ENCODE results near the gene GLS2.
"Not testable (repeated sequence)": the region's sequence is repeated elsewhere in the genome, so short reads cannot be mapped to it uniquely, and the experiment has no call there.

The GLS2 gene

GRCh38 chr12:56457817-56458216, 30.1 kb downstream of the GLS2 start:
- Histone ChIP-seq H3K9ac (ENCODE audit: low read length) (no peak overlapping the region), H3K27me3 (ENCODE audit: control insufficient read depth, insufficient read depth, low read length) (peaks cover 18% of the 10 kb centered on the region), H3K4me1 (ENCODE audit: control insufficient read depth, insufficient read depth, low read length) (peaks cover 10% of the 10 kb centered on the region), H3K9me3 (ENCODE audit: control insufficient read depth, low read length) (no peaks in the 10 kb centered on the region), H3K4me3 (ENCODE audit: low read length) (no peak overlapping the region), H3K36me3 (ENCODE audit: control insufficient read depth, insufficient read depth, low read length) (no peaks in the 10 kb centered on the region)

GRCh38 chr12:56454557-56454956, 33.4 kb downstream of the GLS2 start, which contains the start of gene MIP:
Gene MIP, minus strand, starts transcription at chr12:56454657. Its CDS starts 44 bp downstream, at chr12:56454613.
- peaks cover 18% of the 10 kb centered on the region for H3K27me3 ChIP-seq (ENCODE audit: control insufficient read depth, insufficient read depth, low read length)
- H3K36me3 ChIP-seq (ENCODE audit: control insufficient read depth, insufficient read depth, low read length), result no peaks in the 10 kb centered on the region
- H3K4me3 ChIP-seq (ENCODE audit: low read length), result no peak within 1 kb of the TSS
- H3K4me1 ChIP-seq (ENCODE audit: control insufficient read depth, insufficient read depth, low read length), result peaks cover 6% of the 10 kb centered on the region
- no peak within 1 kb of the TSS for H3K9ac ChIP-seq (ENCODE audit: low read length)
- no peaks in the 10 kb centered on the region for H3K9me3 ChIP-seq (ENCODE audit: control insufficient read depth, low read length)

- Histone ChIP-seq H3K4me3 (ENCODE audit: low read length) (no peak overlapping the region), H3K27me3 (ENCODE audit: control insufficient read depth, insufficient read depth, low read length) (peaks cover 18% of the 10 kb centered on the region), H3K9me3 (ENCODE audit: control insufficient read depth, low read length) (no peaks in the 10 kb centered on the region), H3K9ac (ENCODE audit: low read length) (no peak overlapping the region), H3K4me1 (ENCODE audit: control insufficient read depth, insufficient read depth, low read length) (no peaks in the 10 kb centered on the region), H3K36me3 (ENCODE audit: control insufficient read depth, insufficient read depth, low read length) (no peaks in the 10 kb centered on the region)
Measured at GRCh38 chr12:56451147-56451546, 36.8 kb downstream of the GLS2 start.

- Histone ChIP-seq H3K9me3 (ENCODE audit: control insufficient read depth, low read length) (no peaks in the 10 kb centered on the region), H3K4me1 (ENCODE audit: control insufficient read depth, insufficient read depth, low read length) (no peaks in the 10 kb centered on the region), H3K4me3 (ENCODE audit: low read length) (no peak overlapping the region), H3K27me3 (ENCODE audit: control insufficient read depth, insufficient read depth, low read length) (peaks cover 13% of the 10 kb centered on the region), H3K9ac (ENCODE audit: low read length) (no peak overlapping the region), H3K36me3 (ENCODE audit: control insufficient read depth, insufficient read depth, low read length) (no peaks in the 10 kb centered on the region)
Measured at GRCh38 chr12:56450241-56450640, 37.7 kb downstream of the GLS2 start.

- Histone ChIP-seq H3K27me3 (ENCODE audit: control insufficient read depth, insufficient read depth, low read length) (peaks cover 6% of the 10 kb centered on the region), H3K36me3 (ENCODE audit: control insufficient read depth, insufficient read depth, low read length) (no peaks in the 10 kb centered on the region), H3K4me1 (ENCODE audit: control insufficient read depth, insufficient read depth, low read length) (no peaks in the 10 kb centered on the region), H3K9me3 (ENCODE audit: control insufficient read depth, low read length) (no peaks in the 10 kb centered on the region), H3K4me3 (ENCODE audit: low read length) (peak overlapping the region; percentile 93), H3K9ac (ENCODE audit: low read length) (peak overlapping the region; percentile 91)
Measured at GRCh38 chr12:56449622-56449984, 38.4 kb downstream of the GLS2 start.

- peak within 1 kb of the TSS; percentile 91 for H3K9ac ChIP-seq (ENCODE audit: low read length)
- H3K9me3 ChIP-seq (ENCODE audit: control insufficient read depth, low read length), result no peaks in the 10 kb centered on the region
- no peaks in the 10 kb centered on the region for H3K4me1 ChIP-seq (ENCODE audit: control insufficient read depth, insufficient read depth, low read length)
- peaks cover 6% of the 10 kb centered on the region for H3K27me3 ChIP-seq (ENCODE audit: control insufficient read depth, insufficient read depth, low read length)
- H3K36me3 ChIP-seq (ENCODE audit: control insufficient read depth, insufficient read depth, low read length), result no peaks in the 10 kb centered on the region
- H3K4me3 ChIP-seq (ENCODE audit: low read length), result peak within 1 kb of the TSS; percentile 93
Measured at GRCh38 chr12:56448860-56449621, 38.9 kb downstream of the GLS2 start, which contains the start of gene TIMELESS. Gene TIMELESS, minus strand, starts transcription at chr12:56449426. Its CDS starts 15,256 bp downstream, at chr12:56434170.

GRCh38 chr12:56443208-56443607, 44.8 kb downstream of the GLS2 start:
- not testable (repeated sequence) for H3K9me3 ChIP-seq (ENCODE audit: control insufficient read depth, low read length); H3K36me3 ChIP-seq (ENCODE audit: control insufficient read depth, insufficient read depth, low read length)

GRCh38 chr12:56437430-56438176, 50.4 kb downstream of the GLS2 start:
- Histone ChIP-seq H3K9ac (ENCODE audit: low read length) (no peak overlapping the region), H3K4me3 (ENCODE audit: low read length) (no peak overlapping the region), H3K4me1 (ENCODE audit: control insufficient read depth, insufficient read depth, low read length) (no peaks in the 10 kb centered on the region), H3K36me3 (ENCODE audit: control insufficient read depth, insufficient read depth, low read length) (no peaks in the 10 kb centered on the region), H3K9me3 (ENCODE audit: control insufficient read depth, low read length) (no peaks in the 10 kb centered on the region), H3K27me3 (ENCODE audit: control insufficient read depth, insufficient read depth, low read length) (no peaks in the 10 kb centered on the region)

More at GRCh38 chr12:56443208-56443607, 44.8 kb downstream of the GLS2 start:
- H3K27me3 ChIP-seq (ENCODE audit: control insufficient read depth, insufficient read depth, low read length); H3K9ac ChIP-seq (ENCODE audit: low read length); H3K4me1 ChIP-seq (ENCODE audit: control insufficient read depth, insufficient read depth, low read length); H3K4me3 ChIP-seq (ENCODE audit: low read length): not testable (repeated sequence)

- H3K4me1 ChIP-seq (ENCODE audit: control insufficient read depth, insufficient read depth, low read length), result no peaks in the 10 kb centered on the region
- H3K27me3 ChIP-seq (ENCODE audit: control insufficient read depth, insufficient read depth, low read length), result no peaks in the 10 kb centered on the region
- H3K36me3 ChIP-seq (ENCODE audit: control insufficient read depth, insufficient read depth, low read length), result no peaks in the 10 kb centered on the region
- H3K9me3 ChIP-seq (ENCODE audit: control insufficient read depth, low read length), result no peaks in the 10 kb centered on the region
- no peak overlapping the region for H3K9ac ChIP-seq (ENCODE audit: low read length)
- no peak overlapping the region for H3K4me3 ChIP-seq (ENCODE audit: low read length)
Measured at GRCh38 chr12:56434828-56435227, 53.1 kb downstream of the GLS2 start.

GRCh38 chr12:56431850-56432249, 56.1 kb downstream of the GLS2 start:
- H3K9me3 ChIP-seq (ENCODE audit: control insufficient read depth, low read length), result no peaks in the 10 kb centered on the region
- no peaks in the 10 kb centered on the region for H3K4me1 ChIP-seq (ENCODE audit: control insufficient read depth, insufficient read depth, low read length)
- no peaks in the 10 kb centered on the region for H3K36me3 ChIP-seq (ENCODE audit: control insufficient read depth, insufficient read depth, low read length)
- no peak overlapping the region for H3K9ac ChIP-seq (ENCODE audit: low read length)
- H3K4me3 ChIP-seq (ENCODE audit: low read length), result no peak overlapping the region
- H3K27me3 ChIP-seq (ENCODE audit: control insufficient read depth, insufficient read depth, low read length), result no peaks in the 10 kb centered on the region

- H3K4me3 ChIP-seq (ENCODE audit: low read length), result no peak overlapping the region
- no peaks in the 10 kb centered on the region for H3K9me3 ChIP-seq (ENCODE audit: control insufficient read depth, low read length)
- H3K36me3 ChIP-seq (ENCODE audit: control insufficient read depth, insufficient read depth, low read length), result no peaks in the 10 kb centered on the region
- no peak overlapping the region for H3K9ac ChIP-seq (ENCODE audit: low read length)
- no peaks in the 10 kb centered on the region for H3K4me1 ChIP-seq (ENCODE audit: control insufficient read depth, insufficient read depth, low read length)
- H3K27me3 ChIP-seq (ENCODE audit: control insufficient read depth, insufficient read depth, low read length), result no peaks in the 10 kb centered on the region
Measured at GRCh38 chr12:56431288-56431687, 56.7 kb downstream of the GLS2 start.

- H3K4me1 ChIP-seq (ENCODE audit: control insufficient read depth, insufficient read depth, low read length), result no peaks in the 10 kb centered on the region
- no peaks in the 10 kb centered on the region for H3K27me3 ChIP-seq (ENCODE audit: control insufficient read depth, insufficient read depth, low read length)
- no peaks in the 10 kb centered on the region for H3K36me3 ChIP-seq (ENCODE audit: control insufficient read depth, insufficient read depth, low read length)
- no peaks in the 10 kb centered on the region for H3K9me3 ChIP-seq (ENCODE audit: control insufficient read depth, low read length)
- H3K9ac ChIP-seq (ENCODE audit: low read length), result no peak overlapping the region
- no peak overlapping the region for H3K4me3 ChIP-seq (ENCODE audit: low read length)
Measured at GRCh38 chr12:56425940-56426438, 62.0 kb downstream of the GLS2 start.

Measured in mucosa of stomach (tissue), 1 donor.